ENCODE data around the gene UNC13C.

Gene UNC13C

DNA sequence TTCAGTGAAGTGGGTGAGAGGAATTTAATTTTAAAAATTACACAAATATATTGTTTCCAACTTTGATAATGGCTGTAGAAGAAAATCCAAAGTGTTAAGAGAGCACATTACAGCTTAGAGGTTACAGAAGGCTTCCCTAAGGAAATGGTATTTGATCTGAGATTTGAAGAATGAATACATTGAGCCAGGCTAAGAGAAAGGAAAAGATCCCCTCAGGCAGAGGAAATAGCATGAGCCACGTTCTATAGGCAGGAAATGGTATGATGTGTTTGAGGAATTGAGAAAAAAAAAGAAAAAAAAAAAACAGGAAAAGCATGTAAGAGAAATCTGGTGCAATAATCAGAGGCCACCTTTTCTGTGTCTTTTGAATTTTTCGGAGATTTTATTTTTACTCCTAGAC lies 48.6 kb downstream of the UNC13C start:
- no peak for FAIRE-seq
- TF ChIP-seq POLR2A (IDR thresholded peaks at IDR 0.05; ENCODE audit: low read depth, low read length) (no peak), TAF1 (IDR thresholded peaks at IDR 0.05; ENCODE audit: borderline replicate concordance, low read depth, low read length) (no peak), POLR2AphosphoS5 (IDR thresholded peaks at IDR 0.05; ENCODE audit: low read depth, low read length) (no peak)
- DNase-seq (ENCODE audit: insufficient read length): no peak

DNA sequence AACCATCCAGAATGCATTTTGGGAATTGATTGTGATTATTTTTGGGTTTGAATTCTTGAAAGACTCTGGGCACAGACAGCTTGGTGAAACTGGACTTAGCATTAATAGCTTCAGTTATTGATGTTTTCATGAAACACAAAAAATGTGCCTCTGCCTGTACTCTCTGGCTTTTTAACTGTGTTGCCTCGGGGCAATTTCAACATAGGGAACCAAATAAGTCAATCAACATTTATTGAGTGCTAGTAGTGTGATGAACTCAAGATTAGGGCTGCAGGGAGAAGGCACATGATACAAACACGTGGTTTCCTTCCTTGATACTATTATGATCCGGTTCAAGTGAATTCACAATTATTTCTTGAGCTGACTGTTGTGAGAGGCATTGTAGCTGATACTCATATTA lies 50.8 kb downstream of the UNC13C start:
- DNase-seq (ENCODE audit: insufficient read length) (no peak), FAIRE-seq (no peak)
- TF ChIP-seq POLR2A (IDR thresholded peaks at IDR 0.05; ENCODE audit: low read depth, low read length) (no peak), POLR2AphosphoS5 (IDR thresholded peaks at IDR 0.05; ENCODE audit: low read depth, low read length) (no peak), TAF1 (IDR thresholded peaks at IDR 0.05; ENCODE audit: borderline replicate concordance, low read depth, low read length) (no peak)

DNA sequence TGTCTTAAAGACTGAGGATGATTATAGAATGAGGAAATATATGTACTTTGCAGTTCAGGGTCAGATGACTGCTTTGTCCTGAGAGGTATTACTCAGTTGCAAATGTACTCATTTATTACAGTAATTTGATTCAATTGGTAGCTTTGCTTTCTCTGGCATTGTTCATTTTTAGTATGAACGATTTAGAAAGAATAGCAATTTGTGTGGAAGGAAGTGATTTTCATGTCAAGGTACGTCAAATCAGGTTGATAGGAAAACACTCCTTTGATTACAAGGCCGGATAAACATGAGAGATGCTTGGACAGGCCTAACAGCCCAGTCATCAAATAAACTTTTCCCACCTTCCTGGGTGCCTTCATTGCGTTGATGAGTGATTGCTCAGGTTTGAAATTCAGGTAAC lies 53.8 kb downstream of the UNC13C start:
- TF ChIP-seq POLR2A (IDR thresholded peaks at IDR 0.05; ENCODE audit: low read depth, low read length) (no peak), TAF1 (IDR thresholded peaks at IDR 0.05; ENCODE audit: borderline replicate concordance, low read depth, low read length) (no peak), POLR2AphosphoS5 (IDR thresholded peaks at IDR 0.05; ENCODE audit: low read depth, low read length) (no peak)
- DNase-seq (ENCODE audit: insufficient read length): no peak
- FAIRE-seq: no peak

DNA sequence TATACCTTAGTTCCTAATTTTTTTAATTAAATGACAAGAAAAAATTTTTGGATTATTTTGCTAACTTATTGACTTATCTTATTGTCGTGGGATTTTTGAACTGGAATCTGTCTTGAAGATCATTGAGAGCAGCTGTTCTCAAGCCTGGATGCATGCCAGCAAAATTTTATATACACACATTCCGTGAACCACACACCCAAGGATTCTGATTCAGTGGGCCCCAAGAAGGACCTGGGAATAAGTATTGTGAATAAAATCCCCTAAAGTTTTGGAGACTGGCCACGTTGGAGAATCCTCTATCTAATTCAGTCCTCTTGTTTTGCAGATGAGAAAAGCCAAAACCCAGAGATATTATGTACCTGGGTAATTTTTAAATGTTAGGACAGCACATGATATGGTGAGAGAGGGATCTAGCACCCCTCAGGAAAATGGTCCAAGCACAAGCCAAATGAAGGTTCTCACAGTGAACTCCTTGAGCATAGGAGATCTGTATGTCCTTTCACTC lies 55.2 kb downstream of the UNC13C start:
- FAIRE-seq (no peak), DNase-seq (ENCODE audit: insufficient read length) (no peak)
- no peak for TF ChIP-seq POLR2A (IDR thresholded peaks at IDR 0.05; ENCODE audit: low read depth, low read length)
- TF ChIP-seq POLR2AphosphoS5 (IDR thresholded peaks at IDR 0.05; ENCODE audit: low read depth, low read length): no peak

DNA sequence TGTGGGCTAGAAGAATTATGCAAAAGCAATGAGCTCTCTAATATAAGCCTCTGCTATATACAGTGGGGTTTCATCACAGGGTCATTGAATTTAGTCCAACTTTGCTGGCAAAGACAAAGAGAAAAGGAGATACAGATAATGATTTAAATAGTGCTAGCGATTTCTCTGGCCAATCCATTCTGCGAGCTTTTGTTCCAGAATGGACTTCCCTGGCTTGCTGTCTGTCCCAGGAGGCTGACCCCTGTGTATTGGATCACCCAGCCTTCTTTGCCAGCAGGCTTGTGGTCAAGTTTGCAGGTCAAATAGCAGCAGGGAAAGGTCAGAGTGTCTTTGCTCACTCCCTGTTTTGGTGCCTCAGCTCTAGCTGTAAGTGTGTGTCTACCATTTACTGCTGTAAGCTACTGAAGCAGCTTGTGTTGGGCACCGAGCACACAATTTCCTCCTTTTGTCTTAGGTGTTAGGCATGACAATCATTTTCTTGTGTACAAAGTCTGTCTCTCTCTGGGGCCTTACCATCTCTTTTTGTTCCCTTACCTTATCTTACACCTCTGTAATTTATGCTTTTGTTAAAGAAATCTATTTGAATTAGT lies 55.7 kb downstream of the UNC13C start:
- DNase-seq (ENCODE audit: insufficient read length): no peak
- TF ChIP-seq POLR2AphosphoS5 (IDR thresholded peaks at IDR 0.05; ENCODE audit: low read depth, low read length) (no peak), TAF1 (IDR thresholded peaks at IDR 0.05; ENCODE audit: borderline replicate concordance, low read depth, low read length) (no peak), POLR2A (IDR thresholded peaks at IDR 0.05; ENCODE audit: low read depth, low read length) (no peak)
- FAIRE-seq: no peak

DNA sequence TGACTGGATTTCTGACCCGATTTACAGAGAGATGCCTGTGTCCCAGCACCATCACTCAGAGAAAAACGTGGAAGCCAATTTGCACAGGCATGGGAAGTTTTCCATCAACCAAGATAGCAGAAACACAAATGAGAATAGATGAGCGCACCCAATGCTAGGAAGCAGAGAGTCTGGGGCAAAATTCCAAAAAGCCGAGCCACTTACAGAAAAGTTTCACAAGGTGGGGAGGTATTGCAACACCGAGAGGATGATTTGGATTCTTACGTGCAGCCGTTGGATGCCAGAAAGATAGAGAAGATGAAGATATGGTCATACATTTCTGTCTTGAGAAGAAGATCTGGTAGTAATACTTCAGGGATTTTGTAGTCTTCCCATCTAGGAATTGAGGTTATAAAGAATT lies 57.4 kb downstream of the UNC13C start:
- no peak for DNase-seq (ENCODE audit: insufficient read length)
- TF ChIP-seq TAF1 (IDR thresholded peaks at IDR 0.05; ENCODE audit: borderline replicate concordance, low read depth, low read length): no peak
- no peak for TF ChIP-seq POLR2AphosphoS5 (IDR thresholded peaks at IDR 0.05; ENCODE audit: low read depth, low read length)
- no peak for TF ChIP-seq POLR2A (IDR thresholded peaks at IDR 0.05; ENCODE audit: low read depth, low read length)
- no peak for FAIRE-seq

DNA sequence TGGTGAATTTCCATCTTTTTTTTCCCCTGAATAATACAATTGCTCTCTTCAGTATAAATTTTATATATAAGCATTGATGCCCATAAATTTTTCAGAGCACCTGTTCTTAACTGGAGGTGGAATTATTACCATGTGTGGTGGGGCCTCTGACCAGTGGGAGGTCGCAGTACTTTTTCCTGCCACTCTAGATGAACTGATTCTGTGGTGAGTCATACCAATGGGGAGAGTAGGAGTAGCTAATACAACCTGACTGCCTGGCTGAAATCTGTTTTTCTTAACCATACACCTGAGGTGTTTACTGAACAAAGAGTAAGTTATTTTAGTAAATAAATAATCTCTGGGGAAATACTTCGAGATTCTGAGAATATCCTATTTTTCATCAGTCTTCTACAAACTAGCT lies 67.2 kb downstream of the UNC13C start:
- DNase-seq (ENCODE audit: insufficient read length) (no peak), FAIRE-seq (no peak)
- TF ChIP-seq POLR2AphosphoS5 (IDR thresholded peaks at IDR 0.05; ENCODE audit: low read depth, low read length) (no peak), POLR2A (IDR thresholded peaks at IDR 0.05; ENCODE audit: low read depth, low read length) (no peak), TAF1 (IDR thresholded peaks at IDR 0.05; ENCODE audit: borderline replicate concordance, low read depth, low read length) (no peak)

DNA sequence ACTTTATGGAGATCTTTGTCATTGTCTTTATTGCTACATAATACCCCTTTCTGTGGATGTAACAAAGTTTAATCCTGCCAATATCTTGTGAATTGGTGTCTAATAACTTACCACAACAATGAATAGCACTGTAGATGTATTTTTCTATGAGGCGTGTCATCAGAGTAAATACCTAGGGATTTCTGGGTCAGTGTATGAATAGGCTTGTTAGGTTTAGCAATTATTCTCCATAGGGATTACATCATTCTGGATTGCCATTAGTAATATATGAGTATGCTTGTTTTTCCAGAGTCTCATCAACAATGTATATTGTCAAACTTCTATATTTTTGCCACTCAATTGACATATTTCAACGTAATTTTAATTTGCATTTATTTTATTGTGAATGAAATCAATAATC lies 67.9 kb downstream of the UNC13C start:
- FAIRE-seq (no peak), DNase-seq (ENCODE audit: insufficient read length) (no peak)
- no peak for TF ChIP-seq POLR2AphosphoS5 (IDR thresholded peaks at IDR 0.05; ENCODE audit: low read depth, low read length)
- TF ChIP-seq TAF1 (IDR thresholded peaks at IDR 0.05; ENCODE audit: borderline replicate concordance, low read depth, low read length): no peak
- TF ChIP-seq POLR2A (IDR thresholded peaks at IDR 0.05; ENCODE audit: low read depth, low read length): no peak

DNA sequence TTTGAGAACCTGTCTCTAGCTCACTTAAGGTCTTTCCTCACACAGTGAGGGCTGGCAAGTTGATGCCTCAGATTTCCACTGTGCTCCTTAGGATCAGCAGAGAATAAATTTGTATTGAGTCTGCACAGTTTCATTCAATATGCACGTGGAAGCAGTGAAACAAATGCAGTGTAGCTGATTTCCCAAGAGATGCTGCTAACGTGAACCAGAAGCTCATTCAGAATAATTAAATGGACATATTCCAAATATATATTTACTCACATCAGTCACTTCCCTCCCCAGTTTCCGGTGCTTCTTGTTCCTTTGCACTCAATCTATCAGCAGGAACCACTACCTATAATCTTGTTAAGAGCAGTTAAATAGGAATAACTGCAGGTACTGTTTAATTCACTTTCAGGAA lies 86.1 kb downstream of the UNC13C start:
- DNase-seq (ENCODE audit: insufficient read length) (no peak), FAIRE-seq (no peak)
- TF ChIP-seq POLR2A (IDR thresholded peaks at IDR 0.05; ENCODE audit: low read depth, low read length): no peak
- TF ChIP-seq TAF1 (IDR thresholded peaks at IDR 0.05; ENCODE audit: borderline replicate concordance, low read depth, low read length): no peak
- TF ChIP-seq POLR2AphosphoS5 (IDR thresholded peaks at IDR 0.05; ENCODE audit: low read depth, low read length): no peak

DNA sequence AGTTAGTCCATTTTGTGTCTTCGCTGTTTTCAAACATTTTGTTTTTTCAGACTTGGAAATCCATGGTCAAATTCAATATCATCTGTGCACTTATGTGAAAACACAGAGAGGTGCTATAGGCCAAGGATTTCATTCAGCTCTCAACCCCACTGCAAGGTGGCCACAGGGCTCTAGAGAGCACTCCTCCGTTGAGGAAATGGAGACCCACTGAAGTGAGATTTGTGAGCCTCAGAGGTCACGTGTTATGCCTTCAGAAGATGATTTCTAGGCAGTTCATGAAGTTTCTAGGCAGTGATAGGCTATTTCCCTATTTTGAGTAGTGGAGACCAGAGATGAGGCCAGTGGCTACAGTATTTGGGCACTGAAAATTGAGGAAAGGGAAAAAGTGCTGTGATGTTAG lies 88.2 kb downstream of the UNC13C start:
- DNase-seq (ENCODE audit: insufficient read length) (no peak), FAIRE-seq (no peak)
- TF ChIP-seq TAF1 (IDR thresholded peaks at IDR 0.05; ENCODE audit: borderline replicate concordance, low read depth, low read length) (no peak), POLR2A (IDR thresholded peaks at IDR 0.05; ENCODE audit: low read depth, low read length) (no peak), POLR2AphosphoS5 (IDR thresholded peaks at IDR 0.05; ENCODE audit: low read depth, low read length) (no peak)

DNA sequence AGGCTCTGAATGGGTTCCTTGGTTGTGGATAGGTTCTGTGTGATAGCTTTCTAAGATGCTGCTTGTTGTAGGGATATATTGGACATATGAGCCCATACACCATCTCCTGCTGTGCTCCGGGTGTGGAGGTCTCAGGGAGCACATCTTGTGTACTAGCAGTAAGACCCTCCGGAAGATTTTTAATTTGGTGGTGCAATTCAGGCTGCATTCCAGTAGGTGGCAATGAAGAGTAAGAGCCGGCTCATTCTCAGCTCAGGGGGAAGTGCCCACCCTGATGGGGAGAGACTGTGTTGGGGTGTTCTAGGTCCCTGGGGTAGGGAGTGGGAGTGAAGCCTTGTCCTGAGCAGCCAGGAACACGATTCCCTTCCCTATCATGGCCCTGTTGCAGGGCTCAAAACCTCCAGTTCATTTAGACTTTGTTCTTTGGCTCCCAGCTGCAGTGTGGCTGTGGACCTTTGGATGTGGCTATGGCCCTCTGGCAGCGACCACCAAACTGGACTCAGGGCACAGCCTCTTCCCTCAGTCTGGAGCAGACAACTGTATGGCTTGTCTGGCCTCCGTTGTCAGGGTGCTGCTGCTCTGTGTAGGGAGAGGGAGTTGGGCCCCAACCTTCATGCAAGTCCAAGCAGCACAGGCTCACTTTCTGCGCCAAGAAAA lies 104.7 kb downstream of the UNC13C start:
- TF ChIP-seq POLR2A (IDR thresholded peaks at IDR 0.05; ENCODE audit: low read depth, low read length) (no peak), POLR2AphosphoS5 (IDR thresholded peaks at IDR 0.05; ENCODE audit: low read depth, low read length) (no peak), TAF1 (IDR thresholded peaks at IDR 0.05; ENCODE audit: borderline replicate concordance, low read depth, low read length) (no peak)
- no peak for DNase-seq (ENCODE audit: insufficient read length)
- FAIRE-seq: peak; percentile 83

DNA sequence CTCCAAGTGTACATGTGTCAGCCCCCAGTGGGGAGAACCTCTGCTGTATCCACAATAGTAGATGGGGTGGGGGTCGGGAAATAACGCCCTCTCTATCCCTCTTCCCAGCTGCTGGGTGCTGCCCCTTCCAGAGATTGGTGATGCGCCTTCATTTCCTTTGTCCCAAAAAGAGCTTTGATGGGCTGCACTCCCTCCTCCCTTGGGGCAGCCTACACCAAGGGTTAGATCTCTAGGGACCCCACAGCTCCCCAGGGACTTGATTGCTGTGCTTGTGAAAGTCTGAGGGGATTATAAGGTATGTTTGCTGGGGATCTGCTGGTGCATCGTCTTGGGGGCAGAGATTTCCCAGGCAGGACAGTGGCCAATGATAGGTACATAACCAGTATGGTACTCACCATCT lies 105.3 kb downstream of the UNC13C start:
- TF ChIP-seq POLR2A (IDR thresholded peaks at IDR 0.05; ENCODE audit: low read depth, low read length): no peak
- TF ChIP-seq TAF1 (IDR thresholded peaks at IDR 0.05; ENCODE audit: borderline replicate concordance, low read depth, low read length): no peak
- no peak for TF ChIP-seq POLR2AphosphoS5 (IDR thresholded peaks at IDR 0.05; ENCODE audit: low read depth, low read length)
- no peak for DNase-seq (ENCODE audit: insufficient read length)
- no peak for FAIRE-seq

Data from GM12892 (cell line).